C4-2B (cell line): ENCODE data around the gene RIMS1.

Experiments
- H3K27ac ChIP-seq: fragments of 450-650 bp; 2 replicates; pipeline ENCODE4 v1.5.1; 2017
- CTCF ChIP-seq: fragments of 450-650 bp; conservative IDR thresholded peaks from 2 replicates; pipeline ENCODE4 v1.5.1; 2017; ENCODE audit warnings: mild to moderate bottlenecking
- ZFX ChIP-seq: fragments of 450-650 bp; IDR thresholded peaks from 2 replicates; pipeline ENCODE4 v1.6.1; 2017

Gene RIMS1

GRCh38 chr6:71913444-71914234 is 27.3 kb downstream of the RIMS1 start:
- H3K27ac ChIP-seq = no peak overlapping the region
- TF ChIP-seq ZFX (no peak), CTCF (no peak)

DNA sequence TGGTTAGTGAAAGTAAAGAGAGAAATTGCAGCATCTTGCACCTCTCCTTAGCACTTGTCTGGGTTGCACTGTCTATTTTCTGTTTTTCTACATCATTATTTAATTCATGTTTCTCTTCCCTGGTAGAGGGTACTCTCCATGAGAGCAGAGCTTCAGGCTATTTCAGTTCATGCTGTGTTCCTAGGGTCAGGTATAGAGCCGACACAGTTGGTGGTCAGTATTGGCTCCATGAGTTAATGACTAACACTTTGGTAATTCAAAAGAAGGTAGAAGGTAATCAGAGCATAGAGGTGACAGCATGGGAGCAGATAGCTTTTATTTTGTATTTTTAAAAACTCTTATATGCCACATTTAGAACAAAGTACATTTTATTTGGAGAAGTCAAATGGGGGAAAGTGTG is 42.7 kb downstream of the RIMS1 start:
- H3K27ac ChIP-seq = no peak overlapping the region
- TF ChIP-seq CTCF (no peak), ZFX (no peak)

GRCh38 chr6:71933881-71934280 is 47.5 kb downstream of the RIMS1 start:
- TF ChIP-seq ZFX (no peak), CTCF (no peak)
- no peak overlapping the region for H3K27ac ChIP-seq

DNA sequence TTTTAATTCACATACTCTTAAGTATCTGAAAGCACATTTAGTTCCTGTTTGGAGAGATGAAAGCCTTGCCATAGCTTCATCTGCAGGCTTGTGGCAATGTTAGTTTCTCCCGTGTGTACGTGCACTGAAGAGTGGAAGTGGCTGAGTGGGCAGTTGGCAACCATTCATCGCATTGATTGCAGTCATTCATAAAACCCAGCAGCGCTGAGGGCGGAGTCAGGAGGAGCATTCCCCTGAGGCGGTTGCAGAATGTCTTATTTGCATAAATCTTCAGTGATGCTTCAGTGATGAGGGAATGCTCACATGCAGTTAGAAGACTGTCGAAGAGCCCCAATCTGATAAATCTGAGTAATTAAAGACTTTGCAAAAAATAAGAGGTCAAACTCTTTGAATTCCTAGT is 79.1 kb downstream of the RIMS1 start:
- H3K27ac ChIP-seq = no peak overlapping the region
- TF ChIP-seq ZFX (no peak), CTCF (no peak)

DNA sequence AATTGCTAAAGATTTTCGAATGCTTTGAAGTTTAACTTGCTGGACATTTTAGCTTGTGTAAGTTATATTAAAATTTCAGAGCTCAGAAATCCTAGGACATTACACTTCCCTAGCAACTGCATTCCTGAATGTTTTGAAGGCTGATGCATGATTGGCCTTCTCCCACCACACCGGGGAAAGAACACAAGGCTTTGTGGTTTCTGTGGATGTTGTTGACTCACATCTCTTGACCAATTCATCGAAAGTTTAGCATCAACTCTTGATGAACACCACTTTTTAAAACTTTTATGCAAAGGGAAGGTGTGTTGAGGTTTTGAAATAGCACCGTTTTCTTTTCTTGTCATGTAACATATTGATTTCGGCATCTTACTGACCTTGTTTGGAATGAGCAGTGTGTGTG is 81.1 kb downstream of the RIMS1 start:
- no peak overlapping the region for H3K27ac ChIP-seq

GRCh38 chr6:71977884-71978283 is 91.5 kb downstream of the RIMS1 start:
- TF ChIP-seq ZFX = no peak
- TF ChIP-seq CTCF = no peak
- H3K27ac ChIP-seq = no peak overlapping the region

More for the DNA sequence above, 81.1 kb downstream of the RIMS1 start:
- TF ChIP-seq CTCF (no peak), ZFX (no peak)

DNA sequence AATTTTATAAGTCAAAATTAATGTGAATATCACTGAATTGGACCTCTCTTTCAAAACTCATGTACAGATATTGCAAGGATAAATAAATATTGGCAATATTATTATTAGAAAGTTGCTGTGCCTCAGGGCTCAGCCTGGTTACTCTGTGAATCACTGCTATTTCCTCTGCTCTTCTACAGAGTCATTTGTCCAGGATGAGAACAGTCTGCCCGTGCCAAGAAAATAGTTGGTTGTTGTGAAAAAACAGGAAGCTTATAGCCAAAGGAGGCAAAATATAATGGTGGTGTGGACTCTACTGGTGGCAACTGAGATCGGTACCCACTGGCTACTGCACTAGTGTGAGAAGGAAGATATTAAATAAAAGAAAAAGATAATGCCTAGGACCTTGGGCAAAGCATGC is 93.6 kb downstream of the RIMS1 start:
- H3K27ac ChIP-seq = no peak overlapping the region
- TF ChIP-seq ZFX = no peak
- no peak for TF ChIP-seq CTCF
